GM19395 (cell line): ENCODE measurements around the gene IL4R.
A peak's percentile ranks its signal among the peaks of the same experiment; 100 is the strongest.

ENCODE experiments used
- ATAC-seq: cut with Tn5 transposase; IDR thresholded peaks from one replicate; pipeline ENCODE4 v1.9.1; 2021; ENCODE audit warnings: mild to moderate bottlenecking, moderate library complexity; ENCODE audit not compliant: unreplicated experiment

Gene IL4R

GRCh38 chr16:27314161-27314723 lies 468 bp downstream of the IL4R start:
- ATAC-seq: peak; percentile 26

GRCh38 chr16:27314986-27315332 lies 1.2 kb downstream of the IL4R start:
- ATAC-seq: no peak

GRCh38 chr16:27315333-27316037 lies 1.7 kb downstream of the IL4R start:
- no peak for ATAC-seq

GRCh38 chr16:27316038-27316680 lies 2.4 kb downstream of the IL4R start:
- ATAC-seq: no peak

GRCh38 chr16:27317320-27317719 lies 3.5 kb downstream of the IL4R start:
- ATAC-seq: no peak

GRCh38 chr16:27317738-27318391 lies 4.1 kb downstream of the IL4R start:
- ATAC-seq: no peak

- no peak for ATAC-seq
Measured at GRCh38 chr16:27318392-27319256, 4.8 kb downstream of the IL4R start.

GRCh38 chr16:27319257-27319965 lies 5.6 kb downstream of the IL4R start:
- ATAC-seq: no peak

- ATAC-seq: no peak
Measured at GRCh38 chr16:27320261-27321012, 6.7 kb downstream of the IL4R start.

- no peak for ATAC-seq
Measured at GRCh38 chr16:27321013-27321915, 7.5 kb downstream of the IL4R start.

- ATAC-seq: no peak
Measured at GRCh38 chr16:27322858-27323780, 9.3 kb downstream of the IL4R start.

GRCh38 chr16:27323781-27324561 lies 10.2 kb downstream of the IL4R start:
- ATAC-seq: no peak

- no peak for ATAC-seq
Measured at GRCh38 chr16:27324851-27325301, 11.1 kb downstream of the IL4R start.

GRCh38 chr16:27325736-27326135 lies 12.0 kb downstream of the IL4R start:
- no peak for ATAC-seq

- no peak for ATAC-seq
Measured at GRCh38 chr16:27326251-27326650, 12.5 kb downstream of the IL4R start.

- peak; percentile 75 for ATAC-seq
Measured at GRCh38 chr16:27326738-27327585, 13.2 kb downstream of the IL4R start.
